ENCODE measurements around the gene FARP2.

FARP2 gene

GRCh38 chr2:241466230-241466629 lies 110.1 kb downstream of the FARP2 start:
- Histone ChIP-seq H2BK12ac (ENCODE audit: low read length) (peak overlapping the region; percentile 84), H3K36me3 (replicated peaks in 1 of 2; ENCODE audit: control insufficient read depth in 2 of 2, insufficient read depth in 2 of 2, low read length in 2 of 2) (no peaks in the 10 kb centered on the region), H3K79me1 (ENCODE audit: low read depth, low read length) (no peaks in the 10 kb centered on the region)

GRCh38 chr2:241467777-241468475 lies 111.8 kb downstream of the FARP2 start:
- no peak overlapping the region for H3K4me2 ChIP-seq (ENCODE audit: insufficient read depth, low read length, poor library complexity, severe bottlenecking)

More at GRCh38 chr2:241466230-241466629, 110.1 kb downstream of the FARP2 start:
- Histone ChIP-seq H3K4me1 (ENCODE audit: control insufficient read depth in 2 of 2, insufficient read depth in 1 of 2, low read depth in 1 of 2, low read length in 2 of 2) (peaks cover 0 to 2% of the 10 kb centered on the region in 2 donors), H3K23ac (ENCODE audit: low read depth, low read length, poor library complexity) (no peak overlapping the region), H3K9me3 (replicated peaks in 1 of 2; ENCODE audit: control insufficient read depth in 2 of 2, insufficient read depth in 1 of 2, low read depth in 1 of 2, low read length in 2 of 2) (no peaks in the 10 kb centered on the region), H3K4ac (ENCODE audit: low read length) (no peak overlapping the region), H3K4me2 (ENCODE audit: insufficient read depth, low read length, poor library complexity, severe bottlenecking) (no peak overlapping the region), H3K27ac (replicated peaks; ENCODE audit: low read length) (no peak overlapping the region), H3K18ac (ENCODE audit: low read length) (no peak overlapping the region), H4K91ac (ENCODE audit: low read depth, low read length, poor library complexity) (no peak overlapping the region), H3K27me3 (ENCODE audit: control insufficient read depth in 3 of 3, insufficient read depth in 3 of 3, low read depth in 1 of 3, low read length in 3 of 3) (no peaks in the 10 kb centered on the region), H2AFZ (ENCODE audit: low read length) (no peak overlapping the region), H2BK15ac (ENCODE audit: low read length) (no peak overlapping the region), H2BK120ac (ENCODE audit: low read depth, low read length) (no peak overlapping the region), H3K9ac (ENCODE audit: low read depth, low read length, poor library complexity) (no peak overlapping the region), H2AK5ac (ENCODE audit: low read depth, low read length) (no peak overlapping the region), H2BK5ac (ENCODE audit: low read length) (no peak overlapping the region), H4K8ac (ENCODE audit: low read depth, low read length) (no peak overlapping the region), H3K4me3 (ENCODE audit: low read length in 2 of 2) (no peak overlapping the region), H3K14ac (ENCODE audit: low read length) (no peak overlapping the region)
- WGBS, 2 donors (ENCODE audit: extremely low coverage in 2 of 2, insufficient read length in 2 of 2, insufficient replicate concordance in 1 of 2): no CpG with 5 or more reads among the region's 10 CpGs
- DNase-seq (ENCODE audit: low spot score): no peak

GRCh38 chr2:241468476-241468781 lies 112.3 kb downstream of the FARP2 start:
- Histone ChIP-seq H4K8ac (ENCODE audit: low read depth, low read length) (no peak overlapping the region), H3K27me3 (ENCODE audit: control insufficient read depth in 3 of 3, insufficient read depth in 3 of 3, low read depth in 1 of 3, low read length in 3 of 3) (no peaks in the 10 kb centered on the region), H3K27ac (replicated peaks; ENCODE audit: low read length) (no peak overlapping the region), H3K36me3 (replicated peaks in 1 of 2; ENCODE audit: control insufficient read depth in 2 of 2, insufficient read depth in 2 of 2, low read length in 2 of 2) (no peaks in the 10 kb centered on the region), H4K91ac (ENCODE audit: low read depth, low read length, poor library complexity) (no peak overlapping the region), H3K4me3 (ENCODE audit: low read length in 2 of 2) (no peak overlapping the region), H3K9me3 (replicated peaks in 1 of 2; ENCODE audit: control insufficient read depth in 2 of 2, insufficient read depth in 1 of 2, low read depth in 1 of 2, low read length in 2 of 2) (peaks cover 0 to 4% of the 10 kb centered on the region in 2 donors), H2AK5ac (ENCODE audit: low read depth, low read length) (no peak overlapping the region), H3K79me1 (ENCODE audit: low read depth, low read length) (no peaks in the 10 kb centered on the region), H2BK12ac (ENCODE audit: low read length) (no peak overlapping the region), H2BK15ac (ENCODE audit: low read length) (no peak overlapping the region), H3K9ac (ENCODE audit: low read depth, low read length, poor library complexity) (peak overlapping the region; percentile 51), H2BK5ac (ENCODE audit: low read length) (no peak overlapping the region), H3K14ac (ENCODE audit: low read length) (no peak overlapping the region), H3K23ac (ENCODE audit: low read depth, low read length, poor library complexity) (peak overlapping the region; percentile 22), H2AFZ (ENCODE audit: low read length) (no peak overlapping the region), H3K18ac (ENCODE audit: low read length) (peak overlapping the region; percentile 2), H3K4me2 (ENCODE audit: insufficient read depth, low read length, poor library complexity, severe bottlenecking) (no peak overlapping the region), H3K4ac (ENCODE audit: low read length) (no peak overlapping the region), H3K4me1 (ENCODE audit: control insufficient read depth in 2 of 2, insufficient read depth in 1 of 2, low read depth in 1 of 2, low read length in 2 of 2) (peaks cover 0 to 2% of the 10 kb centered on the region in 2 donors), H2BK120ac (ENCODE audit: low read depth, low read length) (no peak overlapping the region)
- no peak for DNase-seq (ENCODE audit: low spot score)
- WGBS, 2 donors (ENCODE audit: extremely low coverage in 2 of 2, insufficient read length in 2 of 2, insufficient replicate concordance in 1 of 2): no CpG with 5 or more reads among the region's 2 CpGs

More at GRCh38 chr2:241467777-241468475, 111.8 kb downstream of the FARP2 start:
- Histone ChIP-seq H3K9ac (ENCODE audit: low read depth, low read length, poor library complexity) (peak overlapping the region; percentile 51), H4K91ac (ENCODE audit: low read depth, low read length, poor library complexity) (no peak overlapping the region), H2AK5ac (ENCODE audit: low read depth, low read length) (no peak overlapping the region), H2BK12ac (ENCODE audit: low read length) (no peak overlapping the region), H3K36me3 (replicated peaks in 1 of 2; ENCODE audit: control insufficient read depth in 2 of 2, insufficient read depth in 2 of 2, low read length in 2 of 2) (no peaks in the 10 kb centered on the region), H3K27me3 (ENCODE audit: control insufficient read depth in 3 of 3, insufficient read depth in 3 of 3, low read depth in 1 of 3, low read length in 3 of 3) (no peaks in the 10 kb centered on the region), H3K4ac (ENCODE audit: low read length) (no peak overlapping the region), H3K14ac (ENCODE audit: low read length) (no peak overlapping the region), H3K18ac (ENCODE audit: low read length) (peak overlapping the region; percentile 2), H2BK5ac (ENCODE audit: low read length) (no peak overlapping the region), H3K4me3 (ENCODE audit: low read length in 2 of 2) (peak overlapping the region in 1 of 2 donors; percentile 49), H3K4me1 (ENCODE audit: control insufficient read depth in 2 of 2, insufficient read depth in 1 of 2, low read depth in 1 of 2, low read length in 2 of 2) (peaks cover 0 to 2% of the 10 kb centered on the region in 2 donors), H2AFZ (ENCODE audit: low read length) (no peak overlapping the region), H4K8ac (ENCODE audit: low read depth, low read length) (no peak overlapping the region), H2BK120ac (ENCODE audit: low read depth, low read length) (no peak overlapping the region), H3K79me1 (ENCODE audit: low read depth, low read length) (no peaks in the 10 kb centered on the region), H3K27ac (replicated peaks; ENCODE audit: low read length) (no peak overlapping the region), H3K9me3 (replicated peaks in 1 of 2; ENCODE audit: control insufficient read depth in 2 of 2, insufficient read depth in 1 of 2, low read depth in 1 of 2, low read length in 2 of 2) (peaks cover 0 to 4% of the 10 kb centered on the region in 2 donors), H2BK15ac (ENCODE audit: low read length) (no peak overlapping the region), H3K23ac (ENCODE audit: low read depth, low read length, poor library complexity) (peak overlapping the region; percentile 22)
- no CpG with 5 or more reads among the region's 23 CpGs for WGBS, 2 donors (ENCODE audit: extremely low coverage in 2 of 2, insufficient read length in 2 of 2, insufficient replicate concordance in 1 of 2)
- DNase-seq (ENCODE audit: low spot score): no peak

- no peak overlapping the region for H3K14ac ChIP-seq (ENCODE audit: low read length)
- no peaks in the 10 kb centered on the region for H3K27me3 ChIP-seq (ENCODE audit: control insufficient read depth in 3 of 3, insufficient read depth in 3 of 3, low read depth in 1 of 3, low read length in 3 of 3)
- no CpG with 5 or more reads among the region's 2 CpGs for WGBS, 2 donors (ENCODE audit: extremely low coverage in 2 of 2, insufficient read length in 2 of 2, insufficient replicate concordance in 1 of 2)
Observed at GRCh38 chr2:241469746-241470145, 113.7 kb downstream of the FARP2 start.

More at GRCh38 chr2:241469746-241470145, 113.7 kb downstream of the FARP2 start:
- Histone ChIP-seq H3K9ac (ENCODE audit: low read depth, low read length, poor library complexity) (no peak overlapping the region), H3K27ac (replicated peaks; ENCODE audit: low read length) (no peak overlapping the region), H2BK12ac (ENCODE audit: low read length) (no peak overlapping the region), H2AFZ (ENCODE audit: low read length) (no peak overlapping the region), H2AK5ac (ENCODE audit: low read depth, low read length) (no peak overlapping the region), H2BK15ac (ENCODE audit: low read length) (no peak overlapping the region), H3K9me3 (replicated peaks in 1 of 2; ENCODE audit: control insufficient read depth in 2 of 2, insufficient read depth in 1 of 2, low read depth in 1 of 2, low read length in 2 of 2) (peaks cover 0 to 4% of the 10 kb centered on the region in 2 donors), H3K79me1 (ENCODE audit: low read depth, low read length) (no peaks in the 10 kb centered on the region), H2BK5ac (ENCODE audit: low read length) (no peak overlapping the region), H4K91ac (ENCODE audit: low read depth, low read length, poor library complexity) (no peak overlapping the region), H3K4ac (ENCODE audit: low read length) (no peak overlapping the region), H4K8ac (ENCODE audit: low read depth, low read length) (no peak overlapping the region), H3K36me3 (replicated peaks in 1 of 2; ENCODE audit: control insufficient read depth in 2 of 2, insufficient read depth in 2 of 2, low read length in 2 of 2) (no peaks in the 10 kb centered on the region), H3K4me3 (ENCODE audit: low read length in 2 of 2) (no peak overlapping the region), H3K4me1 (ENCODE audit: control insufficient read depth in 2 of 2, insufficient read depth in 1 of 2, low read depth in 1 of 2, low read length in 2 of 2) (no peaks in the 10 kb centered on the region), H2BK120ac (ENCODE audit: low read depth, low read length) (no peak overlapping the region), H3K23ac (ENCODE audit: low read depth, low read length, poor library complexity) (no peak overlapping the region), H3K18ac (ENCODE audit: low read length) (no peak overlapping the region), H3K4me2 (ENCODE audit: insufficient read depth, low read length, poor library complexity, severe bottlenecking) (no peak overlapping the region)
- DNase-seq (ENCODE audit: low spot score): no peak
